Activated CD8-positive, alpha-beta T cell treated with anti-CD3 and anti-CD28 coated beads for 36 hours (primary cell): ENCODE data around the gene KIT. TPM values are rescaled to one million over a fixed set of nuclear protein-coding genes. Genes with fewer than 3 reads are reported as not detected.

Source experiments
- ATAC-seq: fragments of 200-7000 bp; cut with Tn5 transposase; one replicate; pipeline ENCODE4 v1.10.0; 2021; ENCODE audit warnings: mild to moderate bottlenecking, moderate library complexity
- CTCF ChIA-PET: fragments of 350-600 bp; sonication (Branson Sonifier 250); formaldehyde crosslinking; loops from one replicate; lab custom pipeline; 2021; ENCODE audit warnings: antibody characterized with exemption; lab: Charles Lee
- POLR2A ChIA-PET: fragments of 350-600 bp; sonication (Branson Sonifier 250); formaldehyde crosslinking; loops from one replicate; lab custom pipeline; 2021; ENCODE audit warnings: antibody characterized with exemption; lab: Charles Lee
- DNase-seq: peaks from one replicate; pipeline ENCODE4 v3.0.0-alpha.2; 2020
- H3K27ac Mint-ChIP-seq: one replicate; pipeline ENCODE4 v1.8.0; 2021; ENCODE audit warnings: mild to moderate bottlenecking, mixed read lengths
- H3K27me3 Mint-ChIP-seq: one replicate; pipeline ENCODE4 v1.8.0; 2021; ENCODE audit warnings: mixed read lengths
- H3K36me3 Mint-ChIP-seq: one replicate; pipeline ENCODE4 v1.8.0; 2021; ENCODE audit warnings: low read depth, mixed read lengths
- H3K4me1 Mint-ChIP-seq: one replicate; pipeline ENCODE4 v1.8.0; 2021; ENCODE audit warnings: low read depth, mixed read lengths
- H3K4me3 Mint-ChIP-seq: one replicate; pipeline ENCODE4 v1.8.0; 2021; ENCODE audit warnings: mild to moderate bottlenecking, moderate library complexity, mixed read lengths
- H3K9me3 Mint-ChIP-seq: one replicate; pipeline ENCODE4 v1.8.0; 2021; ENCODE audit warnings: mixed read lengths
- CTCF ChIP-seq: fragments of 200-600 bp; IDR thresholded peaks from one replicate; pipeline ENCODE4 v1.8.0; 2022; ENCODE audit warnings: antibody characterized with exemption, mild to moderate bottlenecking
- intact Hi-C: fragments of 100-400 bp; cut with micrococcal nuclease; formaldehyde crosslinking; loops from one replicate; pipeline ENCODE4 v1.10.0; 2022
- total RNA-seq, 2 experiments: library from RNA; stranded (reverse); gene quantifications; one replicate each; pipeline ENCODE4 v1.2.3, GENCODE V29; 2021

Gene KIT
- total RNA-seq, 2 experiments from 2014 or later = 0.27 to 0.58 TPM

- intact Hi-C loops = no loop called here
- Mint-ChIP-seq H3K27ac (no peak overlapping the region), H3K4me1 (peaks cover 5% of the 10 kb centered on the region), H3K36me3 (no peaks in the 10 kb centered on the region), H3K9me3 (no peaks in the 10 kb centered on the region), H3K4me3 (no peak overlapping the region), H3K27me3 (peaks cover 1% of the 10 kb centered on the region)
- DNase-seq (no peak), ATAC-seq (no peak)
- ChIA-PET CTCF (no interaction called here), POLR2A (no interaction called here)
- TF ChIP-seq CTCF = no peak
These were observed 14.6 kb upstream of the KIT start for GRCh38 chr4:54643172-54643571.

DNA sequence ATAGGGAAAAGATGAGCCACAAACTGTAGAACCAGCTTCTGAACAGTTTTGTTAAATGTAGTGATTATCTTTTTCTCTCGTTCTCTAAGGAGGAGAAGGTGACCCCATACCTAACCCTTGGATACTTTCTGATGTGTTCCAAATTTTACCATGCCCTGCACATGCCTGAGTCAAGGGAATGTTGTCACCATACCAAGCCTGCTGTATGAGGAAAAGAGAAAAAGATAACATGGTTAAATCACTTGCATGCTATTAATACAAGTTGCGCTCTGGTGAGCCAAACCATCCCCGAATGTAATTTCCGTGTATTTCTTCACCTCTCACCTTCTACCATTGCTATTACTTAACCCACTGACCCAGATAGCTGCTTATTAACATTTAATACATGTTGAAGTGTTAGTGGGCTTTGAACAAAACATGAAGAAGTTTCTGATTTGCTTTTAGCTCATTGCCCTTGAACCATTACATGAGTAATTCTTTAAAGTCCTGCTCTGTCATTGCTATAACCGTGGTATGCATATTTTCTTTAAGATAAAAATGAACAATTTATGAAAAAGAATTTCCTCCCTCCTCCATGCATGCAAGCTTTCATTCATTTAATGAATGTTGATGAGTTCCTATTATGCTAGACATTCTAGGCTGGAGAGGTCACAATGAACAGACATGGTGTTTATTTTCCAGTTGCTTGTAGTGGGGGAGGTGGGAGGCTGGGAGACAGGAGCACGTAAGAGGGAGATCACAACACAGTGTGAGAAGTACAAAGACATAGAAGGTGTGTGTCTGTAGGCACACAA is 13.6 kb upstream of the KIT start:
- intact Hi-C loops = no loop called here
- CTCF ChIA-PET = no interaction called here

GRCh38 chr4:54645830-54646229 is 11.9 kb upstream of the KIT start:
- Mint-ChIP-seq H3K36me3 (no peaks in the 10 kb centered on the region), H3K9me3 (no peaks in the 10 kb centered on the region), H3K4me1 (no peaks in the 10 kb centered on the region), H3K27ac (no peak overlapping the region), H3K27me3 (peaks cover 1% of the 10 kb centered on the region), H3K4me3 (no peak overlapping the region)
- CTCF ChIA-PET = interaction anchor here (0.7 kb wide), 1 partner anchor 10 kb away, joined by 3 read pairs; no protein-coding TSS in a partner anchor
- DNase-seq (no peak), ATAC-seq (no peak)
- TF ChIP-seq CTCF = no peak
- POLR2A ChIA-PET = no interaction called here
- intact Hi-C loops = no loop called here

More for the DNA sequence above, 13.6 kb upstream of the KIT start:
- no peaks in the 10 kb centered on the region for H3K36me3 Mint-ChIP-seq
- H3K9me3 Mint-ChIP-seq = no peaks in the 10 kb centered on the region
- no peak for ATAC-seq
- H3K27me3 Mint-ChIP-seq = peaks cover 1% of the 10 kb centered on the region
- no peak for TF ChIP-seq CTCF
- POLR2A ChIA-PET = no interaction called here
- H3K4me3 Mint-ChIP-seq = no peak overlapping the region
- peaks cover 5% of the 10 kb centered on the region for H3K4me1 Mint-ChIP-seq
- no peak for DNase-seq
- no peak overlapping the region for H3K27ac Mint-ChIP-seq

DNA sequence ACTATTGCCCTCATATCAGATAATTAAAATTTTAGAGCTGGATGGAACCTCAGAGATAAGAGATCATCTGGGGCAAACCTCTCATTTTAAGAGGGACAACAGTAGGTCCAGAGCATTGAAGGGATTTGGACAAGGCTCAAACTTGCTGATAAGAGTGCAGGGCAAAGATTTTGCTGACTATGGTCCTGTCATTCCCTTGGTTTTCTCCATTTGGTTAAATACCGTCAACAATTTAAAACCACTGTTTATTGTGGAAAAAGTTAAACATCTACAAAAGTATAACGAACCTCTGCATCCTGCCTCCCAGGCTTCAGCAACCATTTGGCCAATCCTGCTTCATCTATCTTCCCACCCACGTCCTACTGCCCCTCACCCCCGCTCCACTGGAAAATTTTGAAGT is 10.7 kb upstream of the KIT start:
- ChIA-PET CTCF (no interaction called here), POLR2A (no interaction called here)
- Mint-ChIP-seq H3K9me3 (no peaks in the 10 kb centered on the region), H3K36me3 (no peaks in the 10 kb centered on the region), H3K4me1 (no peaks in the 10 kb centered on the region), H3K27ac (no peak overlapping the region), H3K4me3 (no peak overlapping the region), H3K27me3 (peaks cover 1% of the 10 kb centered on the region)
- no peak for TF ChIP-seq CTCF
- intact Hi-C loops = no loop called here
- DNase-seq = no peak
- ATAC-seq = no peak

DNA sequence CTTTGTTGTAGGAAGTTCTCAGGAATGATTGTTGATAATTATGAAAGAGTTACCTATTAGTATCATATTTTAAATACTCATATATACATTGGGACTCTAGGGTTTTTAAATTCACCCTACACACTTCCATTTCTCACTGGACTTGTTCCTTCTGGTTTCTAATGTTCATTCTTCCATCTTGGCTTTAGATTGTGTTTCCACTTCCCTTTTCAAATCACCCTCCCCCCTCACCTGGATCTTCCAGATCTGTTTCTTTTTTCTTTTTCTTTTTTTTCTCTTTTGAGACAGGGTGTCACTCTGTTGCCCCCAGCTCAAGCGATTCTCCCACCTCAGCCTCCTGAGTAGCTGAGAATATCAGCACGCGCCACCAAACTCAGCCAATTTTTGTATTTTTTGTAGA is 6.7 kb upstream of the KIT start:
- no peaks in the 10 kb centered on the region for H3K9me3 Mint-ChIP-seq
- no peak for TF ChIP-seq CTCF
- ChIA-PET POLR2A (no interaction called here), CTCF (no interaction called here)
- intact Hi-C loops = no loop called here
- no peak overlapping the region for H3K27ac Mint-ChIP-seq
- ATAC-seq (no peak), DNase-seq (no peak)
- no peaks in the 10 kb centered on the region for H3K36me3 Mint-ChIP-seq
- H3K4me1 Mint-ChIP-seq = no peaks in the 10 kb centered on the region
- H3K27me3 Mint-ChIP-seq = peaks cover 7% of the 10 kb centered on the region
- no peak overlapping the region for H3K4me3 Mint-ChIP-seq
